ENCODE results near the gene PRDM12. TPM values are rescaled to one million over a fixed set of nuclear protein-coding genes. Genes with fewer than 3 reads are reported as not detected.

Gene PRDM12
- not detected for total RNA-seq

DNA sequence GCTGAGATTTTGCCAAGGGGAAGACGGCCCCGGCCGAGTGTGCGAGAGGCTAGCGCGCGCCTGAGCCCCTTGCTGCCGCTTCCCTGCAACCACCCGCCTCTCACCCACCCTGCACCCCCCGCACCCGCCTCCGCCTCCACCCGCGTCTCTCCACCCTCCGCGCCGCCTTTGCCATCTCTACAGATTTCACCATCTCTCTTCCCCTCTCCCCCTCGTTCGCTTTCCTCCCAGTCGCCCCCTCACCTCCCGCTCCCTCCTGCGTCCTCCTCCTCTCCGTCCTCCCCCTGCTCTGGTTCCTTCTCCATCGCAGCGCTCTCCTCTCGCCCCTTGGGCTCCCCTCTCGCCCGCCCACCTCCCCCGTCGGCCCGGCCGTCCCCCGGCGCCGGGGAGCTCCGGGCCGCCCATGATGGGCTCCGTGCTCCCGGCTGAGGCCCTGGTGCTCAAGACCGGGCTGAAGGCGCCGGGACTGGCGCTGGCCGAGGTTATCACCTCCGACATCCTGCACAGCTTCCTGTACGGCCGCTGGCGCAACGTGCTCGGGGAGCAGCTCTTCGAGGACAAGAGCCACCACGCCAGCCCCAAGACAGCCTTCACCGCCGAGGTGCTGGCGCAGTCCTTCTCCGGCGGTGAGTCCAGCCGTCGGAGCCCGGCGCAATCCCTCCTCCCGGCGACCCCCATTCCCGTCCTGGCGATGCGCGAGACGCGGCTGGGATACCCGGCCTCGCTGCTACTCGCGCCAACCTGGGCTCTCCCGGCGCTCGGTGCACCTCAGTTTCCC, at the start of gene PRDM12:
PRDM12 (plus strand) TSS at position 344 of the 778 bp plus-strand sequence; CDS start at position 404, 60 bp downstream.
- 4% methylated on average over 72 of the region's 76 CpGs for WGBS
- no peaks in the 10 kb centered on the region for H3K4me1 ChIP-seq (replicated peaks)
- H3K27ac ChIP-seq, result no peak within 1 kb of the TSS
- no peak within 1 kb of the TSS for H3K4me3 ChIP-seq
- H3K36me3 ChIP-seq, result no peaks in the 10 kb centered on the region
- no peak for DNase-seq (ENCODE audit: low spot score)
- H3K9me3 ChIP-seq, result no peaks in the 10 kb centered on the region
- peaks cover 64% of the 10 kb centered on the region for H3K27me3 ChIP-seq (replicated peaks; ENCODE audit: insufficient read depth)
- TF ChIP-seq, protein P1, sequence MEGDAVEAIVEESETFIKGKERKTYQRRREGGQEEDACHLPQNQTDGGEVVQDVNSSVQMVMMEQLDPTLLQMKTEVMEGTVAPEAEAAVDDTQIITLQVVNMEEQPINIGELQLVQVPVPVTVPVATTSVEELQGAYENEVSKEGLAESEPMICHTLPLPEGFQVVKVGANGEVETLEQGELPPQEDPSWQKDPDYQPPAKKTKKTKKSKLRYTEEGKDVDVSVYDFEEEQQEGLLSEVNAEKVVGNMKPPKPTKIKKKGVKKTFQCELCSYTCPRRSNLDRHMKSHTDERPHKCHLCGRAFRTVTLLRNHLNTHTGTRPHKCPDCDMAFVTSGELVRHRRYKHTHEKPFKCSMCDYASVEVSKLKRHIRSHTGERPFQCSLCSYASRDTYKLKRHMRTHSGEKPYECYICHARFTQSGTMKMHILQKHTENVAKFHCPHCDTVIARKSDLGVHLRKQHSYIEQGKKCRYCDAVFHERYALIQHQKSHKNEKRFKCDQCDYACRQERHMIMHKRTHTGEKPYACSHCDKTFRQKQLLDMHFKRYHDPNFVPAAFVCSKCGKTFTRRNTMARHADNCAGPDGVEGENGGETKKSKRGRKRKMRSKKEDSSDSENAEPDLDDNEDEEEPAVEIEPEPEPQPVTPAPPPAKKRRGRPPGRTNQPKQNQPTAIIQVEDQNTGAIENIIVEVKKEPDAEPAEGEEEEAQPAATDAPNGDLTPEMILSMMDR (IDR thresholded peaks at IDR 0.05), result no peak
- TF ChIP-seq POLR2AphosphoS5 (IDR thresholded peaks at IDR 0.05) (no peak), POLR2A (IDR thresholded peaks at IDR 0.05) (no peak)
- intact Hi-C loops (cut with DNase I), result loop anchor here (10.0 kb wide), 1 partner anchor 70 kb away; no protein-coding TSS in a partner anchor

- Histone ChIP-seq H3K9me3 (no peaks in the 10 kb centered on the region), H3K27me3 (replicated peaks; ENCODE audit: insufficient read depth) (no peaks in the 10 kb centered on the region), H3K4me3 (no peak overlapping the region), H3K36me3 (peaks cover 29 to 38% of the 10 kb centered on the region in 2 donors), H3K27ac (no peak overlapping the region), H3K4me1 (replicated peaks) (no peaks in the 10 kb centered on the region)
- WGBS, result 90% methylated on average over 10 of the region's 10 CpGs
- intact Hi-C loops (cut with DNase I), result no loop called here
- no peak for DNase-seq (ENCODE audit: low spot score)
- TF ChIP-seq, protein P1 (IDR thresholded peaks at IDR 0.05), result no peak
- TF ChIP-seq POLR2AphosphoS5 (IDR thresholded peaks at IDR 0.05) (no peak), POLR2A (IDR thresholded peaks at IDR 0.05) (no peak)
These were observed 47.9 kb upstream of the PRDM12 start for GRCh38 chr9:130616451-130616850.

- Histone ChIP-seq H3K9me3 (no peaks in the 10 kb centered on the region), H3K4me3 (no peak overlapping the region), H3K27me3 (replicated peaks; ENCODE audit: insufficient read depth) (no peaks in the 10 kb centered on the region), H3K4me1 (replicated peaks) (no peaks in the 10 kb centered on the region), H3K36me3 (peaks cover 26 to 37% of the 10 kb centered on the region in 2 donors), H3K27ac (no peak overlapping the region)
- 87% methylated on average over 10 of the region's 10 CpGs for WGBS
- intact Hi-C loops (cut with DNase I), result no loop called here
- no peak for DNase-seq (ENCODE audit: low spot score)
- TF ChIP-seq POLR2AphosphoS5 (IDR thresholded peaks at IDR 0.05), result no peak
- TF ChIP-seq, protein P1 (IDR thresholded peaks at IDR 0.05), result no peak
- TF ChIP-seq POLR2A (IDR thresholded peaks at IDR 0.05), result no peak
These were observed 40.9 kb upstream of the PRDM12 start for GRCh38 chr9:130623466-130623865.

GRCh38 chr9:130624154-130624553, 40.2 kb upstream of the PRDM12 start:
- Histone ChIP-seq H3K4me3 (no peak overlapping the region), H3K27ac (no peak overlapping the region), H3K9me3 (no peaks in the 10 kb centered on the region), H3K4me1 (replicated peaks) (no peaks in the 10 kb centered on the region), H3K36me3 (peaks cover 21 to 37% of the 10 kb centered on the region in 2 donors), H3K27me3 (replicated peaks; ENCODE audit: insufficient read depth) (no peaks in the 10 kb centered on the region)
- no peak for TF ChIP-seq POLR2AphosphoS5 (IDR thresholded peaks at IDR 0.05)
- TF ChIP-seq, protein P1 (IDR thresholded peaks at IDR 0.05), result no peak
- no peak for TF ChIP-seq POLR2A (IDR thresholded peaks at IDR 0.05)
- no peak for DNase-seq (ENCODE audit: low spot score)
- intact Hi-C loops (cut with DNase I), result no loop called here
- WGBS, result 86% methylated on average over 4 of the region's 4 CpGs
